HG02981 (cell line): ENCODE data around the gene TBC1D19.
"Not testable (repeated sequence)": the region's sequence is repeated elsewhere in the genome, so short reads cannot be mapped to it uniquely, and the experiment has no call there.

Experiments used
- ATAC-seq: cut with Tn5 transposase; IDR thresholded peaks from one replicate; pipeline ENCODE4 v1.9.1; 2021; ENCODE audit warnings: mild to moderate bottlenecking, moderate library complexity; ENCODE audit not compliant: unreplicated experiment

Gene TBC1D19

GRCh38 chr4:26679040-26679695 lies 95.3 kb downstream of the TBC1D19 start:
- ATAC-seq: not testable (repeated sequence)

- ATAC-seq: no peak
These were observed 98.6 kb downstream of the TBC1D19 start for GRCh38 chr4:26682436-26682835.

GRCh38 chr4:26685250-26685649 lies 101.4 kb downstream of the TBC1D19 start:
- ATAC-seq: no peak

GRCh38 chr4:26687728-26688127 lies 103.8 kb downstream of the TBC1D19 start:
- no peak for ATAC-seq

GRCh38 chr4:26690506-26690905 lies 106.6 kb downstream of the TBC1D19 start:
- ATAC-seq: no peak

- no peak for ATAC-seq
These were observed 108.3 kb downstream of the TBC1D19 start for GRCh38 chr4:26692014-26692726.

- not testable (repeated sequence) for ATAC-seq
These were observed 110.2 kb downstream of the TBC1D19 start for GRCh38 chr4:26694131-26694530.

GRCh38 chr4:26700110-26700509 lies 116.2 kb downstream of the TBC1D19 start:
- ATAC-seq: no peak

GRCh38 chr4:26701095-26701494 lies 117.2 kb downstream of the TBC1D19 start:
- no peak for ATAC-seq

GRCh38 chr4:26701786-26702227 lies 117.9 kb downstream of the TBC1D19 start:
- ATAC-seq: no peak

- no peak for ATAC-seq
These were observed 123.5 kb downstream of the TBC1D19 start for GRCh38 chr4:26707342-26707741.

- no peak for ATAC-seq
These were observed 125.4 kb downstream of the TBC1D19 start for GRCh38 chr4:26709246-26709645.

- ATAC-seq: no peak
These were observed 129.8 kb downstream of the TBC1D19 start for GRCh38 chr4:26713563-26714151.

- ATAC-seq: no peak
These were observed 131.9 kb downstream of the TBC1D19 start for GRCh38 chr4:26715636-26716242.

GRCh38 chr4:26717332-26717731 lies 133.4 kb downstream of the TBC1D19 start:
- no peak for ATAC-seq

- no peak for ATAC-seq
These were observed 136.2 kb downstream of the TBC1D19 start for GRCh38 chr4:26719954-26720552.

- ATAC-seq: no peak
These were observed 137.8 kb downstream of the TBC1D19 start for GRCh38 chr4:26721685-26722084.

- ATAC-seq: peak; percentile 88
These were observed 139.3 kb downstream of the TBC1D19 start for GRCh38 chr4:26723216-26723615.

- ATAC-seq: no peak
These were observed 140.7 kb downstream of the TBC1D19 start for GRCh38 chr4:26724534-26724933.

GRCh38 chr4:26726655-26727387 lies 142.9 kb downstream of the TBC1D19 start:
- ATAC-seq: no peak

- peak; percentile 44 for ATAC-seq
These were observed 144.0 kb downstream of the TBC1D19 start for GRCh38 chr4:26727844-26728243.
